MCF 10A (cell line): ENCODE results near the gene OR56A3. TPM values are rescaled to one million over a fixed set of nuclear protein-coding genes. Genes with fewer than 3 reads are reported as not detected.
"Not testable (repeated sequence)": the region's sequence is repeated elsewhere in the genome, so short reads cannot be mapped to it uniquely, and the experiment has no call there.

ENCODE experiments used
- BruUV-seq: library from RNA; stranded (reverse); fragments of 400-500 nt; replicated peaks from 2 replicates; lab custom pipeline; 2021; lab: Mats Ljungman, UMichigan
- CTCF ChIA-PET: fragments of 300-600 bp; sonication (Branson Sonifier 250); formaldehyde crosslinking; extraction: SDS; loops from one replicate; lab custom pipeline; 2021; ENCODE audit warnings: antibody characterized with exemption, inconsistent platforms; lab: Yijun Ruan, JAX
- POLR2A ChIA-PET: fragments of 300-600, 350-650 bp; sonication (Branson Sonifier 250); formaldehyde crosslinking; extraction: SDS; loops from one replicate; lab custom pipeline; 2020; ENCODE audit warnings: antibody characterized with exemption, inconsistent platforms; lab: Yijun Ruan, JAX
- DNase-seq: peaks from one replicate; pipeline ENCODE4 v3.0.0-alpha.2; 2018; ENCODE audit not compliant: unreplicated experiment
- H3K27ac Mint-ChIP-seq: one replicate; pipeline ENCODE4 v1.8.0; 2022; ENCODE audit warnings: mild to moderate bottlenecking, low read depth, mixed read lengths; ENCODE audit not compliant: unreplicated experiment
- H3K27me3 Mint-ChIP-seq: one replicate; pipeline ENCODE4 v1.8.0; 2022; ENCODE audit warnings: mixed read lengths; ENCODE audit not compliant: insufficient read depth, unreplicated experiment
- H3K36me3 Mint-ChIP-seq: one replicate; pipeline ENCODE4 v1.8.0; 2022; ENCODE audit warnings: mild to moderate bottlenecking, moderate library complexity, mixed read lengths; ENCODE audit not compliant: insufficient read depth, unreplicated experiment
- H3K4me1 Mint-ChIP-seq: one replicate; pipeline ENCODE4 v1.8.0; 2022; ENCODE audit warnings: mixed read lengths; ENCODE audit not compliant: insufficient read depth, unreplicated experiment
- H3K4me3 Mint-ChIP-seq: one replicate; pipeline ENCODE4 v1.8.0; 2022; ENCODE audit warnings: mild to moderate bottlenecking, moderate library complexity, mixed read lengths; ENCODE audit not compliant: unreplicated experiment
- H3K9me3 Mint-ChIP-seq: one replicate; pipeline ENCODE4 v1.8.0; 2022; ENCODE audit warnings: mixed read lengths; ENCODE audit not compliant: unreplicated experiment
- intact Hi-C: fragments of 100-400 bp; cut with micrococcal nuclease; formaldehyde crosslinking; loops from 2 replicates; pipeline ENCODE4 v1.14.1; 2022
- total RNA-seq: library from RNA; stranded (reverse); gene quantifications from 2 replicates; pipeline ENCODE4 v1.2.3, GENCODE V29; 2022
- TF ChIP-seq, protein P1 (sequence below): fragments of 200-600 bp; IDR thresholded peaks from one replicate; pipeline ENCODE4 v1.8.0; 2022; ENCODE audit warnings: antibody characterized with exemption, mild to moderate bottlenecking; ENCODE audit not compliant: unreplicated experiment

The OR56A3 gene
- total RNA-seq, 1 experiment from 2014 or later: not detected

- intact Hi-C loops: no loop called here
- CTCF ChIA-PET: no interaction called here
- Mint-ChIP-seq H3K36me3 (no peaks in the 10 kb centered on the region), H3K4me1 (no peaks in the 10 kb centered on the region), H3K27ac (no peak overlapping the region), H3K27me3 (peaks cover 21% of the 10 kb centered on the region), H3K4me3 (no peak overlapping the region), H3K9me3 (peaks cover 16% of the 10 kb centered on the region)
- POLR2A ChIA-PET: no interaction called here
- no peak for DNase-seq
- no TSS peak for BruUV-seq
- TF ChIP-seq, protein P1, sequence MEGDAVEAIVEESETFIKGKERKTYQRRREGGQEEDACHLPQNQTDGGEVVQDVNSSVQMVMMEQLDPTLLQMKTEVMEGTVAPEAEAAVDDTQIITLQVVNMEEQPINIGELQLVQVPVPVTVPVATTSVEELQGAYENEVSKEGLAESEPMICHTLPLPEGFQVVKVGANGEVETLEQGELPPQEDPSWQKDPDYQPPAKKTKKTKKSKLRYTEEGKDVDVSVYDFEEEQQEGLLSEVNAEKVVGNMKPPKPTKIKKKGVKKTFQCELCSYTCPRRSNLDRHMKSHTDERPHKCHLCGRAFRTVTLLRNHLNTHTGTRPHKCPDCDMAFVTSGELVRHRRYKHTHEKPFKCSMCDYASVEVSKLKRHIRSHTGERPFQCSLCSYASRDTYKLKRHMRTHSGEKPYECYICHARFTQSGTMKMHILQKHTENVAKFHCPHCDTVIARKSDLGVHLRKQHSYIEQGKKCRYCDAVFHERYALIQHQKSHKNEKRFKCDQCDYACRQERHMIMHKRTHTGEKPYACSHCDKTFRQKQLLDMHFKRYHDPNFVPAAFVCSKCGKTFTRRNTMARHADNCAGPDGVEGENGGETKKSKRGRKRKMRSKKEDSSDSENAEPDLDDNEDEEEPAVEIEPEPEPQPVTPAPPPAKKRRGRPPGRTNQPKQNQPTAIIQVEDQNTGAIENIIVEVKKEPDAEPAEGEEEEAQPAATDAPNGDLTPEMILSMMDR: no peak
Measured at GRCh38 chr11:5940748-5941147, 1.3 kb upstream of the OR56A3 start.

DNA sequence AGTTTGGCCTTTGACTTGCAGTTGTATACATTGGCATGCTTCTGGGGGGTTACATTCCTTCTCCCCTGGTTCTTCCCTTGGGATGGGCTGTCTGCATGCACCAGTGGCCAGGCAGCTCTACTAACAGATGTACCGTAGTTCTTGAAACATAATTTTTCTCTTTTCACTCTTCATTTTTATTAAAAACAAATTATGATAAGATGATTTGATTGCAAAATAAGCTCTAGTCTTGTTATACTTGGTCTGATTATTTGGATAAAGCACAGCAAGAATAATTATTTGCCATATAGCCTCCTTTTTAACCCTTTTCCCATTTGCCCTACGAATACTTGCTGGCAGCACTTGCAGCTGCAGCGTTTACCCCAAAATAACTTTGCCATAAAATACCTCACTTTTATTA lies 13.5 kb downstream of the OR56A3 start:
- Mint-ChIP-seq H3K4me1 (no peaks in the 10 kb centered on the region), H3K36me3 (peaks cover 4% of the 10 kb centered on the region), H3K27me3 (no peaks in the 10 kb centered on the region), H3K27ac (no peak overlapping the region), H3K4me3 (no peak overlapping the region), H3K9me3 (no peaks in the 10 kb centered on the region)
- POLR2A ChIA-PET: no interaction called here
- BruUV-seq: no TSS peak
- intact Hi-C loops: no loop called here
- TF ChIP-seq, protein P1: no peak
- CTCF ChIA-PET: interaction anchor here (0.6 to 1.2 kb wide), 3 partner anchors 54 to 1769 kb away, joined by 3 read pairs; no protein-coding TSS in a partner anchor
- no peak for DNase-seq

DNA sequence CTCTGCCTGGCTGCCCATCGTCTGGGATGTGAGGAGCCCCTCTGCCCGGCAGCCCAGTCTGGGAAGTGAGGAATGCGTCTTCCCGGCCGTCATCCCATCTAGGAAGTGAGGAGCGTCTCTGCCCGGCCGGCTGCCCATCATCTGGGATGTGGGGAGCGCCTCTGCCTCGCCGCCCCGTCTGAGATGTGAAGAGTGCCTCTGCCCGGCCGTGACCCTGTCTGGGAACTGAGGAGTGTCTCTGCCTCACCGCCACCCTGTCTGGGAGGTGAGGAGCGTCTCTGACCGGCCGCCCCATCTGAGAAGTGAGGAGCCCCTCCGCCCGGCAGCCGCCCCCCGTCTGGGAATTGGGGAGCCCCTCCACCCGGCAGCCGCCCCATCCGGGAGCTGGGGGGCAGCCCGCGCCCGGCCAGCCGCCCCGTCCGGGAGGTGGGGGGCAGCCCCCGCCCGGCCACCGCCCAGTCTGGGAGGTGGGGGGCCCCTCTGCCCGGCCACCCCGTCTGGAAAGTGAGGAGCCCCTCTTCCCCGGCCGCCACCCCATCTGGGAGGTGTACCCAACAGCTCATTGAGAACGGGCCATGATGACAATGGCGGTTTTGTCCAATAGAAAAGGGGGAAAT lies 18.8 kb downstream of the OR56A3 start:
- H3K9me3 Mint-ChIP-seq: peaks cover 21% of the 10 kb centered on the region
- H3K27me3 Mint-ChIP-seq, H3K4me1 Mint-ChIP-seq, DNase-seq, POLR2A ChIA-PET, H3K27ac Mint-ChIP-seq, CTCF ChIA-PET, H3K36me3 Mint-ChIP-seq, BruUV-seq, intact Hi-C loops, H3K4me3 Mint-ChIP-seq: not testable (repeated sequence)

GRCh38 chr11:5966958-5967357 lies 24.9 kb downstream of the OR56A3 start:
- TF ChIP-seq, protein P1: no peak
- Mint-ChIP-seq H3K27me3 (peaks cover 12% of the 10 kb centered on the region), H3K27ac (no peak overlapping the region), H3K9me3 (peaks cover 32% of the 10 kb centered on the region), H3K36me3 (no peaks in the 10 kb centered on the region), H3K4me1 (no peaks in the 10 kb centered on the region), H3K4me3 (no peak overlapping the region)
- intact Hi-C loops: no loop called here
- ChIA-PET CTCF (interaction anchor here (0.6 to 0.7 kb wide), 2 partner anchors 27 to 387 kb away, joined by 3 to 4 read pairs; no protein-coding TSS in a partner anchor), POLR2A (interaction anchor here (0.7 kb wide), 1 partner anchor 85 kb away, joined by 6 read pairs; no protein-coding TSS in a partner anchor)
- BruUV-seq: no TSS peak
- DNase-seq: no peak
